SK-MEL-5 (cell line): ENCODE results near the gene TTC28. TPM values are rescaled to one million over a fixed set of nuclear protein-coding genes. Genes with fewer than 3 reads are reported as not detected.
A peak's percentile ranks its signal among the peaks of the same experiment; 100 is the strongest.
"Not testable (repeated sequence)": the region's sequence is repeated elsewhere in the genome, so short reads cannot be mapped to it uniquely, and the experiment has no call there.

Source experiments
- DNase-seq: peaks from one replicate; pipeline ENCODE4 v3.0.0-alpha.2; 2016; ENCODE audit warnings: low read depth, low spot score
- in situ Hi-C: cut with HindIII; loops from 2 replicates; pipeline ENCODE4 v1.10.0; 2016; ENCODE audit warnings: low sequenced_read_pairs, high pct_unique_total_duplicates, low pct_unique_long_range_greater_than_20kb
- total RNA-seq: library from RNA; depleted of rRNA; stranded (reverse); fragments of >200 nt; shearing (Covaris generic); gene quantifications from 2 replicates; pipeline ENCODE4 v1.2.3, GENCODE V29; 2014

Gene TTC28
- total RNA-seq, 1 experiment from 2014 or later, result 5.8 TPM

- in situ Hi-C loops, result no loop called here
- no peak for DNase-seq
Observed at GRCh38 chr22:28627791-28628190, 51.8 kb downstream of the TTC28 start.

GRCh38 chr22:28620244-28620922 is 59.3 kb downstream of the TTC28 start:
- in situ Hi-C loops, result no loop called here
- DNase-seq, result no peak

- DNase-seq, result no peak
- in situ Hi-C loops, result no loop called here
Observed at GRCh38 chr22:28619236-28619635, 60.4 kb downstream of the TTC28 start.

- in situ Hi-C loops, DNase-seq: not testable (repeated sequence)
Observed at GRCh38 chr22:28615423-28615822, 64.2 kb downstream of the TTC28 start.

GRCh38 chr22:28609921-28610320 is 69.7 kb downstream of the TTC28 start:
- in situ Hi-C loops, result no loop called here
- DNase-seq, result no peak

GRCh38 chr22:28608546-28608945 is 71.1 kb downstream of the TTC28 start:
- in situ Hi-C loops, result no loop called here
- DNase-seq, result no peak

GRCh38 chr22:28607795-28608194 is 71.8 kb downstream of the TTC28 start:
- DNase-seq, result no peak
- in situ Hi-C loops, result no loop called here

- in situ Hi-C loops, result no loop called here
- DNase-seq, result no peak
Observed at GRCh38 chr22:28604966-28605761, 74.5 kb downstream of the TTC28 start.

GRCh38 chr22:28601915-28602314 is 77.7 kb downstream of the TTC28 start:
- in situ Hi-C loops, result no loop called here
- DNase-seq, result no peak

GRCh38 chr22:28600546-28601143 is 79.0 kb downstream of the TTC28 start:
- DNase-seq, result peak; percentile 79
- in situ Hi-C loops, result no loop called here

- in situ Hi-C loops, result no loop called here
- no peak for DNase-seq
Observed at GRCh38 chr22:28599693-28600092, 79.9 kb downstream of the TTC28 start.

- DNase-seq, result no peak
- in situ Hi-C loops, result no loop called here
Observed at GRCh38 chr22:28597665-28598064, 82.0 kb downstream of the TTC28 start.

- DNase-seq, result peak; percentile 85
- in situ Hi-C loops, result no loop called here
Observed at GRCh38 chr22:28594797-28595462, 84.7 kb downstream of the TTC28 start.

- DNase-seq, result no peak
- in situ Hi-C loops, result no loop called here
Observed at GRCh38 chr22:28594076-28594796, 85.4 kb downstream of the TTC28 start.

GRCh38 chr22:28593299-28593698 is 86.3 kb downstream of the TTC28 start:
- in situ Hi-C loops, result no loop called here
- DNase-seq, result no peak

- in situ Hi-C loops, result no loop called here
- no peak for DNase-seq
Observed at GRCh38 chr22:28589102-28589750, 90.4 kb downstream of the TTC28 start.

- in situ Hi-C loops, result no loop called here
- DNase-seq, result no peak
Observed at GRCh38 chr22:28585324-28585723, 94.3 kb downstream of the TTC28 start.
